GM12878 (cell line): ENCODE data around the gene TDRD12. TPM values are rescaled to one million over a fixed set of nuclear protein-coding genes. Genes with fewer than 3 reads are reported as not detected.

Experiments used
- ATAC-seq: fragments of 200-7000 bp; cut with Tn5 transposase; 3 replicates; pipeline ENCODE4 v1.9.1; 2020; ENCODE audit warnings: mild to moderate bottlenecking, moderate library complexity
- BruUV-seq: library from RNA; stranded (reverse); fragments of 400-500 nt; replicated peaks from 2 replicates; lab custom pipeline; 2021; lab: Mats Ljungman, UMichigan
- CTCF ChIA-PET: fragments of 300-600 bp; sonication (Branson Sonifier 250); formaldehyde crosslinking; extraction: SDS; loops from one replicate; lab custom pipeline; 2021; ENCODE audit warnings: inconsistent platforms; lab: Yijun Ruan, JAX
- POLR2A ChIA-PET: fragments of 350-600 bp; formaldehyde crosslinking; extraction: SDS; loops from one replicate; lab custom pipeline; 2021; ENCODE audit warnings: inconsistent platforms; lab: Charles Lee
- RAD21 ChIA-PET: fragments of 300-600 bp; sonication (Branson Sonifier 250); formaldehyde crosslinking; loops from one replicate; lab custom pipeline; 2023; ENCODE audit warnings: antibody characterized with exemption; ENCODE audit not compliant: unreplicated experiment; lab: Charles Lee
- SMC1A ChIA-PET: fragments of 300-600 bp; sonication (Branson Sonifier 250); formaldehyde crosslinking; loops from one replicate; lab custom pipeline; 2023; ENCODE audit not compliant: unreplicated experiment, uncharacterized antibody; lab: Charles Lee
- DNase-seq: peaks from one replicate; pipeline ENCODE4 v3.0.0-alpha.2; 2011; ENCODE audit warnings: low read depth, low spot score
- FAIRE-seq: peaks from 3 replicates; lab custom pipeline; 2011; peaks lifted over from hg19 to GRCh38; lab: Jason Lieb, UNC
- H2AFZ ChIP-seq: 2 replicates; pipeline ENCODE4 v1.6.0; 2011; ENCODE audit warnings: low read depth, low read length, control low read depth; ENCODE audit not compliant: control insufficient read depth
- H3K27ac ChIP-seq: 2 replicates; pipeline ENCODE4 v1.5.1; 2011; ENCODE audit warnings: control low read depth; ENCODE audit not compliant: control insufficient read depth, insufficient read depth
- H3K27me3 ChIP-seq, 2 experiments: replicated peaks in 1 of 2; 2 replicates each; pipeline versions ENCODE4 v1.6.0 to v1.6.1; 2011; ENCODE audit warnings: low read length in 1 of 2; ENCODE audit not compliant: control insufficient read depth in 2 of 2, insufficient read depth in 2 of 2
- H3K36me3 ChIP-seq, 2 experiments: 2 replicates each; pipeline ENCODE4 v1.5.1; 2011; ENCODE audit warnings: low read length in 1 of 2; ENCODE audit not compliant: control insufficient read depth in 2 of 2, insufficient read depth in 2 of 2
- H3K4me1 ChIP-seq: 2 replicates; pipeline ENCODE4 v1.6.1; 2011; ENCODE audit warnings: mild to moderate bottlenecking, low read length, moderate library complexity, mixed read lengths; ENCODE audit not compliant: control insufficient read depth, insufficient read depth
- H3K4me2 ChIP-seq: 2 replicates; pipeline ENCODE4 v1.6.0; 2011; ENCODE audit warnings: control low read depth; ENCODE audit not compliant: control insufficient read depth, insufficient read depth
- H3K4me3 ChIP-seq: fragments of 200-600 bp; sonication (generic); 2 replicates; pipeline ENCODE4 v1.5.1; 2016
- H3K79me2 ChIP-seq: 2 replicates; pipeline ENCODE4 v1.6.0; 2011; ENCODE audit warnings: low read length; ENCODE audit not compliant: control insufficient read depth, insufficient read depth
- H3K9ac ChIP-seq: 2 replicates; pipeline ENCODE4 v1.8.0; 2011; ENCODE audit warnings: low read length, control low read depth, mixed read lengths; ENCODE audit not compliant: control insufficient read depth, insufficient read depth
- H3K9me3 ChIP-seq: replicated peaks from 3 replicates; pipeline ENCODE4 v1.5.1; 2011; ENCODE audit warnings: mild to moderate bottlenecking, low read length; ENCODE audit not compliant: control insufficient read depth, insufficient read depth
- H4K20me1 ChIP-seq: 2 replicates; pipeline ENCODE4 v1.6.0; 2011; ENCODE audit not compliant: control insufficient read depth, insufficient read depth
- ATF7 ChIP-seq: fragments of 450-650 bp; IDR thresholded peaks from 2 replicates; pipeline ENCODE4 v1.6.1; 2016; ENCODE audit warnings: low read depth, mild to moderate bottlenecking
- FOXM1 ChIP-seq: IDR thresholded peaks from 2 replicates; pipeline ENCODE4 v1.6.1; 2012; ENCODE audit warnings: low read depth, mild to moderate bottlenecking, inconsistent platforms, low read length, moderate library complexity
- HDAC2 ChIP-seq: fragments of 200-600 bp; sonication (generic); IDR thresholded peaks from 2 replicates; pipeline ENCODE4 v1.6.1; 2017
- PAX5 ChIP-seq: IDR thresholded peaks from 2 replicates; pipeline ENCODE4 v1.6.1; 2011; ENCODE audit warnings: low read depth, low read length, borderline replicate concordance
- PAX8 ChIP-seq: fragments of 450-650 bp; IDR thresholded peaks from 2 replicates; pipeline ENCODE4 v1.6.1; 2017; ENCODE audit warnings: mild to moderate bottlenecking, moderate library complexity
- POLR2AphosphoS5 ChIP-seq: IDR thresholded peaks from 2 replicates; pipeline ENCODE4 v1.6.1; 2011; ENCODE audit warnings: mild to moderate bottlenecking, low read length, inconsistent platforms
- RAD21 ChIP-seq: IDR thresholded peaks from 2 replicates; pipeline ENCODE4 v1.6.1; 2011; ENCODE audit warnings: mild to moderate bottlenecking, low read depth, low read length, moderate library complexity; ENCODE audit not compliant: insufficient read depth
- RUNX3 ChIP-seq: IDR thresholded peaks from 2 replicates; pipeline ENCODE4 v1.6.1; 2012; ENCODE audit warnings: low read length, inconsistent platforms
- SIX5 ChIP-seq: IDR thresholded peaks from 2 replicates; pipeline ENCODE4 v1.6.1; 2011; ENCODE audit warnings: mild to moderate bottlenecking, low read depth, low read length, moderate library complexity; ENCODE audit not compliant: severe bottlenecking
- YBX1 ChIP-seq: fragments of 450-650 bp; IDR thresholded peaks from 2 replicates; pipeline ENCODE4 v1.6.1; 2016; ENCODE audit warnings: antibody characterized with exemption
- ZNF274 ChIP-seq: IDR thresholded peaks from one replicate; pipeline ENCODE4 v1.8.0; 2011; ENCODE audit not compliant: insufficient read length, insufficient read depth
- ZNF384 ChIP-seq: IDR thresholded peaks from 2 replicates; pipeline ENCODE4 v1.6.1; 2012; ENCODE audit warnings: low read depth, mild to moderate bottlenecking, low read length, improper control_type of control experiment, borderline replicate concordance
- WGBS: methylation state at CpG from one replicate; pipeline ENCODE4 v1.1.6; 2016; ENCODE audit warnings: low lambda C conversion rate; ENCODE audit not compliant: insufficient replicate concordance, insufficient coverage; ENCODE audit errors: missing lambda C conversion rate; 5-methylcytosine and 5-hydroxymethylcytosine counted together
- in situ Hi-C: fragments of 300-500 bp; cut with MboI; formaldehyde crosslinking; loops from 9 replicates; pipeline ENCODE4 v1.14.3; 2018; ENCODE audit warnings: mixed read lengths
- intact Hi-C: fragments of 100-400 bp; cut with micrococcal nuclease; formaldehyde crosslinking; loops from one replicate; pipeline ENCODE4 v1.14.2; 2022; ENCODE audit not compliant: unreplicated experiment
- polyA plus RNA-seq, 11 experiments: library from polyadenylated mRNA; depleted of rRNA in 4 of 11; unstranded in 6 of 11; stranded (reverse) in 5 of 11; fragments of >200 nt; fragmentation: Nextera tagmentation in 4 of 11; fragmentation: Illumina TruSeq in 1 of 11; extraction: Ambion mirVana in 4 of 11; extraction: Trizol in 1 of 11; gene quantifications; 1 replicate in 1 of 11; 2 replicates in 10 of 11; pipeline versions ENCODE4 v1.2.1 to v1.2.3, GENCODE V29; 2011 to 2016; ENCODE audit warnings: inconsistent platforms in 2 of 11, missing spikeins in 2 of 11, low read depth in 1 of 11
- total RNA-seq, 4 experiments: library from RNA; depleted of rRNA in 3 of 4; stranded (reverse); fragments of >200 nt in 3 of 4; fragmentation: Illumina TruSeq in 1 of 4; extraction: Trizol in 1 of 4; gene quantifications; 2 replicates each; pipeline versions ENCODE4 v1.2.1 to v1.2.3, GENCODE V29; 2013 to 2021
- TF ChIP-seq, protein P1 (sequence below): fragments of 450-650 bp; conservative IDR thresholded peaks from 2 replicates; pipeline ENCODE4 v1.6.1; 2017; ENCODE audit warnings: mild to moderate bottlenecking, moderate library complexity
- TF ChIP-seq, protein P2 (sequence below): IDR thresholded peaks from 2 replicates; pipeline ENCODE4 v1.6.1; 2011; ENCODE audit warnings: low read depth, mild to moderate bottlenecking, low read length, moderate library complexity, borderline replicate concordance; ENCODE audit errors: extremely low read depth
- TF ChIP-seq, protein P3 (sequence below): fragments of 450-650 bp; IDR thresholded peaks from 2 replicates; pipeline ENCODE4 v1.6.1; 2014; ENCODE audit warnings: mild to moderate bottlenecking
- TF ChIP-seq, protein P4 (sequence below): fragments of 450-650 bp; formaldehyde crosslinking; IDR thresholded peaks from 2 replicates; pipeline ENCODE4 v1.4.0; 2022; ENCODE audit warnings: mild to moderate bottlenecking, moderate library complexity

Gene TDRD12
- total and polyA plus RNA-seq, 10 of the 15 experiments (the other 5 are each of a cell fraction or from before 2014, with no cell fraction given) = 0.08 to 0.15 TPM; not detected in 8

DNA sequence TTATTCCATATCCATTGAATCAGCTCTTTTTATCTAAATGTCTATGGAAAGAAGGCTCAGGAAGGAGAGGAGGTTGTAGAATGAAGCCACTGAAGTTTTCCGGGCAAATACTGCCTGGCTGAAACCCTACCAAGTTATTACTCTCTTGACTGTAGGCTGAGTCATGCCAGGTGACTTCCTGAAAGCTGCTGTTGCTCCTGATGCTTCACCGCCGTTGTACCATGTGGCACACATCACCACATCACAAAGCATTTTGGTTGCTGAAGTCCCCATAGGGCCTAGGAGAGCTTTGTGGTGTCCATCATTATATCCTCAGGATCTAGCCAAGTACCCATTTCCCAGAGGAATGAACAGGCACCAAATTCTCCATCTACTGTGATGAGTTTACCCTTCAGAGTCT is 11.1 kb upstream of the TDRD12 start (continued):
- TF ChIP-seq POLR2AphosphoS5 (no peak), HDAC2 (no peak)
- TF ChIP-seq, protein P1, sequence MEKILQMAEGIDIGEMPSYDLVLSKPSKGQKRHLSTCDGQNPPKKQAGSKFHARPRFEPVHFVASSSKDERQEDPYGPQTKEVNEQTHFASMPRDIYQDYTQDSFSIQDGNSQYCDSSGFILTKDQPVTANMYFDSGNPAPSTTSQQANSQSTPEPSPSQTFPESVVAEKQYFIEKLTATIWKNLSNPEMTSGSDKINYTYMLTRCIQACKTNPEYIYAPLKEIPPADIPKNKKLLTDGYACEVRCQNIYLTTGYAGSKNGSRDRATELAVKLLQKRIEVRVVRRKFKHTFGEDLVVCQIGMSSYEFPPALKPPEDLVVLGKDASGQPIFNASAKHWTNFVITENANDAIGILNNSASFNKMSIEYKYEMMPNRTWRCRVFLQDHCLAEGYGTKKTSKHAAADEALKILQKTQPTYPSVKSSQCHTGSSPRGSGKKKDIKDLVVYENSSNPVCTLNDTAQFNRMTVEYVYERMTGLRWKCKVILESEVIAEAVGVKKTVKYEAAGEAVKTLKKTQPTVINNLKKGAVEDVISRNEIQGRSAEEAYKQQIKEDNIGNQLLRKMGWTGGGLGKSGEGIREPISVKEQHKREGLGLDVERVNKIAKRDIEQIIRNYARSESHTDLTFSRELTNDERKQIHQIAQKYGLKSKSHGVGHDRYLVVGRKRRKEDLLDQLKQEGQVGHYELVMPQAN = no peak
- TF ChIP-seq, protein P2, sequence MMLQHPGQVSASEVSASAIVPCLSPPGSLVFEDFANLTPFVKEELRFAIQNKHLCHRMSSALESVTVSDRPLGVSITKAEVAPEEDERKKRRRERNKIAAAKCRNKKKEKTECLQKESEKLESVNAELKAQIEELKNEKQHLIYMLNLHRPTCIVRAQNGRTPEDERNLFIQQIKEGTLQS = no peak
- TF ChIP-seq, all 136 proteins: peak for 0

DNA sequence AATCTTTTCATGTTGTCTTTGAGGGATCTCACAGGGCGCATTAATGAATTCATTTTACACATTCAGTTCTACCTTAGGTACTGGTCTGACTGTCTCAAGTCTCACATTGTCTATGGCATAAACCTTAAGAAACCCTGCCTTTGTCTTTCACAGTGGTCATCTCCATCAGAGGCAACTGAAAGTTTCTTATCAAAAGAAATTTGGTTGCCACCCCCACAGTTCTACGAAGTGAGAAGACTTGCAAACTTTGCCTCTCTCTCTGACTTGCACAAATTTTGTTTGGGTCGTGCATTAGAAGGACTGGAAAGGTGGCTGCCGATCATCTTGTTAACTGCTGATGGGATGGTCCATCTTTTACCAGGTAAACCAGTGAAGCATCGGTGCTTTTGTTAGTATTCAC is 10.5 kb upstream of the TDRD12 start:
- no peak for ATAC-seq
- intact Hi-C loops = no loop called here
- no peak for DNase-seq
- Histone ChIP-seq H3K36me3 (peaks cover 0 to 19% of the 10 kb centered on the region in 2 experiments; a peak in 3 of 4 replicates), H3K9ac (no peak overlapping the region), H2AFZ (no peak overlapping the region), H3K27me3 (no peaks in the 10 kb centered on the region), H3K79me2 (peaks cover 2% of the 10 kb centered on the region), H3K27ac (no peak overlapping the region), H3K4me2 (no peak overlapping the region), H3K9me3 (peaks cover under 1% of the 10 kb centered on the region), H4K20me1 (no peaks in the 10 kb centered on the region; the same call in 1 of the 2 replicates), H3K4me3 (no peak overlapping the region), H3K4me1 (no peaks in the 10 kb centered on the region)
- RAD21 ChIA-PET = no interaction called here
- POLR2A ChIA-PET = interaction anchor here (0.6 to 0.7 kb wide), 2 partner anchors 13 to 21 kb away, joined by 3 to 4 read pairs; no protein-coding TSS in a partner anchor
- BruUV-seq = no TSS peak
- TF ChIP-seq, protein P3, sequence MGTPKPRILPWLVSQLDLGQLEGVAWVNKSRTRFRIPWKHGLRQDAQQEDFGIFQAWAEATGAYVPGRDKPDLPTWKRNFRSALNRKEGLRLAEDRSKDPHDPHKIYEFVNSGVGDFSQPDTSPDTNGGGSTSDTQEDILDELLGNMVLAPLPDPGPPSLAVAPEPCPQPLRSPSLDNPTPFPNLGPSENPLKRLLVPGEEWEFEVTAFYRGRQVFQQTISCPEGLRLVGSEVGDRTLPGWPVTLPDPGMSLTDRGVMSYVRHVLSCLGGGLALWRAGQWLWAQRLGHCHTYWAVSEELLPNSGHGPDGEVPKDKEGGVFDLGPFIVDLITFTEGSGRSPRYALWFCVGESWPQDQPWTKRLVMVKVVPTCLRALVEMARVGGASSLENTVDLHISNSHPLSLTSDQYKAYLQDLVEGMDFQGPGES = no peak
- TF ChIP-seq RUNX3 (no peak), FOXM1 (no peak), ATF7 (no peak), PAX8 (no peak), YBX1 (no peak), ZNF274 (no peak), PAX5 (no peak), RAD21 (no peak), ZNF384 (no peak), SIX5 (no peak)
- TF ChIP-seq, protein P4, sequence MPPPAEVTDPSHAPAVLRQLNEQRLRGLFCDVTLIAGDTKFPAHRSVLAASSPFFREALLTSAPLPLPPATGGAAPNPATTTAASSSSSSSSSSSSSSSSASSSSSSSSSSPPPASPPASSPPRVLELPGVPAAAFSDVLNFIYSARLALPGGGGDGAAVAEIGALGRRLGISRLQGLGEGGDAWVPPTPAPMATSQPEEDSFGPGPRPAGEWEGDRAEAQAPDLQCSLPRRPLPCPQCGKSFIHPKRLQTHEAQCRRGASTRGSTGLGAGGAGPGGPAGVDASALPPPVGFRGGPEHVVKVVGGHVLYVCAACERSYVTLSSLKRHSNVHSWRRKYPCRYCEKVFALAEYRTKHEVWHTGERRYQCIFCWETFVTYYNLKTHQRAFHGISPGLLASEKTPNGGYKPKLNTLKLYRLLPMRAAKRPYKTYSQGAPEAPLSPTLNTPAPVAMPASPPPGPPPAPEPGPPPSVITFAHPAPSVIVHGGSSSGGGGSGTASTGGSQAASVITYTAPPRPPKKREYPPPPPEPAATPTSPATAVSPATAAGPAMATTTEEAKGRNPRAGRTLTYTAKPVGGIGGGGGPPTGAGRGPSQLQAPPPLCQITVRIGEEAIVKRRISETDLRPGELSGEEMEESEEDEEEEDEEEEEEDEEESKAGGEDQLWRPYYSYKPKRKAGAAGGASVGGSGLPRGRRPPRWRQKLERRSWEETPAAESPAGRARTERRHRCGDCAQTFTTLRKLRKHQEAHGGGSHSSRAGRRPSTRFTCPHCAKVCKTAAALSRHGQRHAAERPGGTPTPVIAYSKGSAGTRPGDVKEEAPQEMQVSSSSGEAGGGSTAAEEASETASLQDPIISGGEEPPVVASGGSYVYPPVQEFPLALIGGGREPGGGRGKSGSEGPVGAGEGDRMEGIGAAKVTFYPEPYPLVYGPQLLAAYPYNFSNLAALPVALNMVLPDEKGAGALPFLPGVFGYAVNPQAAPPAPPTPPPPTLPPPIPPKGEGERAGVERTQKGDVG (CRISPR knock-in tag) = no peak
- 96% methylated on average over 5 of the region's 5 CpGs for WGBS
- SMC1A ChIA-PET = no interaction called here
- CTCF ChIA-PET = no interaction called here
- in situ Hi-C loops = no loop called here
- no peak for FAIRE-seq
